KG1 (cell line): ENCODE results near the gene POLK.
"Not testable (repeated sequence)": the region's sequence is repeated elsewhere in the genome, so short reads cannot be mapped to it uniquely, and the experiment has no call there.

Experiments used
- DNase-seq: peaks from one replicate; lab custom pipeline; 2025; lab: John Stamatoyannopoulos, UW

POLK gene

DNA sequence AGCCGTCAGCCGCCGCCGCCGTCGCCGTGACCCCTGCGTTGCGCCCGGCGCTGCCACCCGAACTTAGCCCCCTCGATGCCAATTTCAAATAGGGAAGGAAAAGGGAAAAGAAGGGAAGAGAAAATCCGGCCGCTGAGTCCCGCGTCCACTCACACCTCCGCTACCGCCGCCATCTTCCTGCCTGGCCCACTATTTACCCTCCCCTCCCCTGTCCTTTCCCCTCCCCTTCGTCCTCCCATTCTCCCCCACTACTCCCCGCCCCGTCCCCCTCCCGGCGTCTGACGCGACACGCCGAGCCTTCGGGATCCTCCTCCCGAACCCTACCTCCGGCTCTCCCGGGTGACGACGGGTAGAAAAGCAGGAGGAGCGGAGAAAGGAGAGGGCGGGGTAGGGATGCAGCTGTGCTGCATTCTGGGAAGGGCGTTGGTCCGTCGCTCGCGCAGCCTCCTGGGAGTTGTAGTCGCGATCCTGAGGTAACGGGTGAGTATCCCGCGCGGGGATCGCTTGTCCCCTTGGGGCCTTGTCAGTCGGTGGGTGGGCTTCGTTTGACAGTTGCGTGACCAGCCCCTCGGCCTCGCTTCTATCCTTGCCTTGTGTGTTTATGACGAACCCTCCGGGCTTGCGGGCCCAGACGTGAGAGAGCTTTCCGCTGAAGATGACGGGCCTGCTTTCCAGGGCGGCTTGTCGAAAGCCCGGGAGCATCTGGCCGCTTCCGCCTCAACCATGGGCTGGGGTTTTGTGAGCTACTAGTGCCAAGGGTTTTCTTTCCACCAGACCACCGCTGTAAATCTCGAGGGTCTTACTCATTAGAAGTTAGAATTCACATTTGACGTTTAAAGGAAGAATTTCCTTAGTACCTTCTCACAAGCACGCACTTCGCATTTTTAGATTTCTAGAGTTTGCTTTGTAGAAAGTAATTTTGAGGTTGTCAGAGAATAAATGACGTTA lies at the start of gene POLK, which contains the start of gene CERT1:
Gene POLK, plus strand, starts transcription at position 457 of the 948 bp plus-strand sequence.
Gene CERT1, minus strand, starts transcription at position 195 of the 948 bp plus-strand sequence. CDS start 422 bp downstream, outside the sequence.
- DNase-seq = peak; percentile 99

DNA sequence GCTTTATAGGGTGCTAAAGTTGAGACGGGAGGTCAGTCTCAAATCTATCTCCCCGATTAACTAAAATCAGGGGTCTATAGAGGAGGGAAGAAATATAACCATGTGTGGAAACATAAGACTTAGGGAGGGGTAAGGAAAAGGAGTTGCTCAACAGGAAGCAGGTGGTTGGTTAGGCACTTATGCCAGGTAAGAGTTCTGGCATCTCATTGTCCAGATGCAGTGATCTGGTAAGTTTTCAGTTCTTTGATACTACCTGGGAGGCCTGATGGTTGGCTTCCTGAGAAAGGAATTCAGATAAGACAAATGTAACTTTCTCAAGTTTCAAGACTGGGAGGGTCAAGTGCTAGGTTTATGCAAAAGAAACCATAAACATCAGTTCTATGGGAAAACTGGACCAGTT lies 48.0 kb upstream of the POLK start:
- no peak for DNase-seq

DNA sequence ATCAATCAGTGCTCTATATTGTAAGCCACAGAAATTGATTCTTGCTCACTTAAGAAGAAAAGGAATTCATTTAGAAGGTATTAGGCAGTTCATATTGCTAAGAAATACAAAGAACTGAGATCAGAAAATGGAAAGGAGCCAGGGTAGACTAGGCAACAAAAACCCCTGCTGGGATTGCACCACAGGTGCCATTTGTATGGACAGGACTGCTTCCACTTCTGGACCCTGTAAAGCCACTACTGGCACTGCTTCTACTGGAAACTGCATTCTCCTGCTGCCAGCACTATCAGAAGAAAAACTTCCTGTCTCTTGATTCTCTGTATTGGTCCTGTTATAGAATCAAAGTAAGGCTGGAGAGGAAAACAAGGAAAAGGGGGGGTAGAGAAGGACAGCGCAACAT lies 46.2 kb upstream of the POLK start:
- no peak for DNase-seq

DNA sequence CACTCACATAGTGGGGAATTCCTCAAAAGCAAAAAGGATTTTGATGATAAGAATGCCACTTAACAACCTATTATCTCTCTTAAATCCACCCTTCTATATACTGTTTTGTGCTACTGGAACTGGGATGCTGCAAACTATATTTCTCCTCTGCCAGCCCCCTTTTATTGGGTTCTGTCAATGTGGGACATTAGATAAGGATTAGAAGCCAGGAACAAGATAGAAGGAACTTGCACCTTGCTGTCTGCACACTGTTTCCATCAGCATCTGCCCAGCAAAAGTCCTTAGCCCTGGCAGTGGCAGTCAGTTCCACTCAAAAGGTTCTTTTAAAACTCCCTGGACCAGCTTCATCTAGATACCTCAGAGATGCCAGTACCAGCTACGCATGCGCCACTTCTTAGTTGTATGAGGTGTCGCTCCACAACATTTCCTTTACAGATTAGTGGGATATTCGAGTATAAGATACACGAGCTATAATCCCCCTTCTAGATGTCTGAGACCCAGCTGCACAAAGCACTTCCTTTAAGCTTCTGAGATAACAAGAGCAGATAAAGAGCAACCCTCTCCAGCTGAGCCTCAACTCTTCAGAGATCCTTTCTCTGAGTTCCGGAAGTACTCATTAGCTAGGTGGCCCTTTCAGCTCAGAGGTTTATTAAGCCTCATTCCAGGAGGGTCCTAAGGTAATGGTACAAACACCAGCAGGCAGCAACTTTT lies 45.5 kb upstream of the POLK start:
- no peak for DNase-seq

DNA sequence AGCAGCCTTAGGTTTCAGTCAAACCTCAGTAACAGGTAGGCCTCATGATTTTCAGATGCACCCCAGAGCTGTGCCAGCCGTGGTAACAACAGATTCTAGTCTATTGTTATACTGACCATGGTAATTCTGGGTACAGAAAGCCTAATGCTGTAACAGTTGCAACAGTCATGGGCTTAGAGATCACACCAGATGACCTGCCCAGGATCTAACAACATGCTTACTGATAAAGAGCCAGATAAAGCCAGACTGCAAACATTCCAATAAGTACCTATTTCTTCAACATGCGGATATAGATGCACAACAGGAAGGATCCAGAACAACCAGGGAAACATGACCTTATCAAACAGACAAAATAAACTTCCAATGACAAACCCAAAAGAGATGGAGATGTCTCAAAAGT lies 43.1 kb upstream of the POLK start:
- DNase-seq = no peak

DNA sequence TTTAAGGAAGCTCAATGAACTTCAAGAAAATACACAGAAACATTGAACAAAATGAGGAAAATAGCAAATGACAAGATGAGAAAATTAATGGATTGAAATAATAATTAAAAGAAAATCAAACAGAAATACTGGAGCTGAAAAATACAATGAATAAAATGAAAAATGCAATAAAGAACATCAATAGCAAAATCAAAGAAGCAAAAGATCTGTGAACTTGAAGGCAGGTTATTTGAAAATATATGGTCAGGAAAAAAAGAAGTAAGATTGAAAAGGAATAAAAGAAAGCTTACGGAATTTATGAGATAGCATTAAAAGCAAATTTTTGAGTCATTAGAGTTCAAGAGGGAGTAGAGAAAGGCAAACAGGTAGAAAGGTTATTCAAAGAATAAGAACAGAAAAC lies 42.7 kb upstream of the POLK start:
- DNase-seq = no peak

DNA sequence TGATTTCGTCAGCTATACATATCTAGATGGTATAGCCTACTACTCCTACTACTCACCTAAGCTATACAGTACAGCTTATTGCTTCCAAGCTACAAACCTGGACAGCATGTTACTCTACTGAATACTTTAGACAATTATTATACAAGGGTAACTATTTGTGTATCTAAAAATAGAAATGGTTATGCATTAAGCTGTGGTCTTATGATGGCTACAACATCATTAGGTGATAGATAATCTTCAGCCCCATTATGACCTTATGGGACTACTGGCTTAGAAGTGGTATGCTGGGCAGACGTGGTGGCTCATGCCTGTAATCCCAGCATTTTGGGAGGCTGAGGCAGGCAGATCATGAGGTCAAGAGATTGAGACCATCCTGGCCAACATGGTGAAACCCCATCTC lies 40.5 kb upstream of the POLK start:
- no peak for DNase-seq

DNA sequence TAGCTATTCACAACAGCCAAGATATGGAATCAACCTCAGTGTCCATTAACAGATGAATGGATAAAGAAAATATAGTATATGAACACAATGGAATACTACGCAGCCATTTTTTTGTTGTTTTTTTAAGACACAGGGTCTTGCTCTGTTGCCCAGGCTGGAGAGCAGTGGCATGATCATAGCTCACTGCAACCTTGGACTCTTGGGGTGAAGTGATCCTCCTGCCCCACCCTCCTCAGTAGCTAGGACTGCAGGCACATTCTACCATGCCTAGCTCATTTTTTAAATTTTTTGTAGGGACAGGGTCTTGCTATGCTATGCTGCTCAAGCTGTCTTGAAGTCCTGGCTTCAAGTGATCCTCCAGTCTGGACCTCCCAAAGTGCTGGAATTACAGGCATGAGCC lies 38.7 kb upstream of the POLK start:
- DNase-seq = no peak

DNA sequence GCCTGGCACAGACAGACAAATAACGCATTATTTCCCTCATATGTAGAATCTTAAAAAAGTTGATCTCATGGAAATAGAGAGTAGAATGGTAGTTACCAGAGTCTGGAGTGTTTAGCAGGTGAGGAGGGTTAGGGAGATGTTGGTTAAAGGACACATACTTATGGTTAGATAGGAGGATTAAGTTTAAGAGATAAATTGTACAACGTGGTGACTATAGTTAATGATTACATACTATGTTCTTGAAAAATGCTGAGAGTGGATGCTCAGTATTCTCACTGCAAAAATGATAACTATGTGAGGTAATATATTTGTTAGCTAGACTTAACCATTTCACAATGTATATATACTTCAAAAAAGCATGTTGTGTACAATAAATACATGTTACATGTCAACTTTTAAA lies 38.2 kb upstream of the POLK start:
- DNase-seq = no peak

DNA sequence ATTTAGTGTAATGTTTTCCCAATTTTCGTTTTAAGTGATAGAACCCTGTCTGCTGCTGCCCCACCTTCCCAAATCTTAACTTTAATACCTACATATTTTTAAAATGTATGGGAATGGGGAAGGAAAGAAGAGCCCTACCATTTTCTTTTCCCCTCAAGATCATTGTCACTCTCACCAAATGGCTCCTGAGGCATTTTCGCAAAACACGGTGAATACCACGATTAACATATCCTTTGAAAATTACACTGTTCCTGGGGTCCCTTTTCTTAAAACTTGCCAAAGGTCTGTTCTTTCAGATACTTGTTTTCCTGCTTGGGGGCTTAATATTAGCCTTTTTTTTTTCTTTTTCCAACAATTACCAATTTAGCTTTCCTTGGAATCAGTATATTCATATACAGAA lies 36.3 kb upstream of the POLK start:
- DNase-seq = no peak

DNA sequence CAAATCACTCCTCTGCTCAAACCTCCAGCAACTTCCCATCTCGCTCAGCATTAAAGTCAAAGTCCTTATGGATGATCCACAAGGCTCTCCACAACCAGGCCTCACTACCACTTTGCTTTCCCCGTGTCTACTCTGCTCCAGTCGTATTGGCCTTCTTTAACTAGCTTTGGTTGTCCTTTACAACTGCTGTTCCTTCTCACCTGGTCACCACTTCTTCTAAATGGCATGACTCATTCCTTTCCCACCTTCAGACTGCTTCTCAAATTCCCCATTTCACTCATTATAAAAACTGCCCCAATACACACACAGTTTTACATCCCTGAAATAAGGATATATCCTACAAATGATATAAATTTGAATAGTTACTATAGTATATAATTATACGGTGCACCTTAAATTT lies 30.7 kb upstream of the POLK start:
- no peak for DNase-seq

DNA sequence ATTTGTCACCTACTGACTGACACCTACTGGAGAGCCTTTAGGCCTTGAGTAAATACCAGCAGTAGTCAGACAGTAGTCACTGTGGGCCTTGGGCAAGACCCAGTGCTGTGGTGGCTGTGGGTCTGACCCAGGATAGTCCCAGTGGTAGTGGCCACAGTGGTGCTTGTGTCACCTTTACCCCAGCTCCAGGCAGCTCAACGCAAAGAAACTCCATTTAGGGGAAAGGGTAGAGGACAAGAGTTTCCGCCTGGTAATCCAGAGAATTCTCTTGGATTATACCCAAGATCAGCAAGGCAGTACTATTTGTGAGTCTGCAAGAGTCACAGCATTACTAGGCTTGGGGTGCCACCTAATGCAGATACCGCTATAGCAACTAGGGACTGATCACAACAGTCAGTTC lies 29.2 kb upstream of the POLK start:
- no peak for DNase-seq

DNA sequence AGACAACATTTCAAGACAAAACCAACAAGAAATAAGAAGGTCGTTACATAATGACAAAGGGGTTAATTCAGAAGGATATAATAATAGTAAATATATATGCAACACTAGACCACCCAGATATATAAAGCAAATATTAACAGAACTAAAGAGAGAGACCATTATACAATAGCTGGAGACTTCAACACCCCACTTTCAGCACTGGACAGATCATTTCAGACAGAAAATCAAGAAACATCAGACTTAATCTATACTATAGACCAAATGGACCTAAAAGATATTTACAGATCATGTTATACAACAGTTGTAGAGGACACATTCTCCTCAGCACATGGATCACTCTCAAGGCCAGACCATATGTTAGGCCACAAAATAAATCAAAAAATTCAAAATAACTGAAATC lies 27.1 kb upstream of the POLK start:
- no peak for DNase-seq

DNA sequence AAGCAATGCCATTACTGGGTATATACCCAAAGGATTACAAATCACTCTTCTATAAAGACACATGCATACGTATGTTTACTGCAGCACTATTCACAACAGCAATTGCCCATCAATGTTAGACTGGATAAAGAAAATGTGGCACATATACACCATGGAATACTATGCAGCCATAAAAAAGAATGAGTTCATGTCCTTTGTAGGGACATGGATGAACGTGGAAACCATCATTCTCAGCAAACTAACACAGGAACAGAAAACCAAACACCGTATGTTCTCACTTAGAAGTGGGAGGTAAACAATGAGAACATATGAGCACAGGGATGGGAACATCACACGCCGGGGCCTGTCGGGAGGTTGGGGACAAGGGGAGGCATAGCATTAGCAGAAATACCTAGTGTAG lies 21.8 kb upstream of the POLK start:
- not testable (repeated sequence) for DNase-seq

DNA sequence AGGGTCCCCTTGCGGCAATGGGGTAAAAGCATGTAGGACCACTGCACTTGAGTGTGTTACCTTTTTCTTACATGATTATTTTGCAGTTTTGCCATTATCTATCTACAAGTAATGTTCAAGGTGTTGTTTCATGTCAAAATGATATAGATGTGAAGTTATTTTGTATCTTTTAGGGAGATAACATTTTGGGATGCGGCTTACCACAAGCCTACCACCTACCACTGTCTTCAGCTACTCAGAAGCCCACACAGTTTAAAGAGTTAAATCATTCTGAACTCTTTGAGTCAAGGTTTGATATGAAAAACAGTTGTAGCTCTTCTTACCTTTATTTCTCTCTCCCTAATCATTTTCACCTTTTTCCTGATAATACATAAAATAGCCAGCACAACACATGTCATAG lies 20.1 kb upstream of the POLK start:
- DNase-seq = no peak

DNA sequence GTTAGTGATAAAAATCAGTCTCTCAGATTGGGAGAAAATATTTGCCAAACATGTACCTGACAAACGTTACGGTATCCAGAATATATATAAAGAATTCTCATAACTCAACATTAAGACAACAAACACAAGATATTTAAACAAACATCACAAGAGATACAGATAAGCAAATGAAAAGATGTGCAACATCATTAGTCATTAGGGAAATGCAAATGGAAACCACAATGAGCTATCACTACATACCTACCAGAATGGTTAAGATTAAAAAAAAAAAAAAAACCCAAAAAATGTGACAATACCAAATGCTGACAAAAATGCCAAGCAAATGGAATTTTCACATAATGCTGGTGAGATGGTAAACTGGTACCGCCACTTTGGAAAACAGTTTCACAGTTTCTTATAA lies 15.7 kb upstream of the POLK start:
- no peak for DNase-seq

DNA sequence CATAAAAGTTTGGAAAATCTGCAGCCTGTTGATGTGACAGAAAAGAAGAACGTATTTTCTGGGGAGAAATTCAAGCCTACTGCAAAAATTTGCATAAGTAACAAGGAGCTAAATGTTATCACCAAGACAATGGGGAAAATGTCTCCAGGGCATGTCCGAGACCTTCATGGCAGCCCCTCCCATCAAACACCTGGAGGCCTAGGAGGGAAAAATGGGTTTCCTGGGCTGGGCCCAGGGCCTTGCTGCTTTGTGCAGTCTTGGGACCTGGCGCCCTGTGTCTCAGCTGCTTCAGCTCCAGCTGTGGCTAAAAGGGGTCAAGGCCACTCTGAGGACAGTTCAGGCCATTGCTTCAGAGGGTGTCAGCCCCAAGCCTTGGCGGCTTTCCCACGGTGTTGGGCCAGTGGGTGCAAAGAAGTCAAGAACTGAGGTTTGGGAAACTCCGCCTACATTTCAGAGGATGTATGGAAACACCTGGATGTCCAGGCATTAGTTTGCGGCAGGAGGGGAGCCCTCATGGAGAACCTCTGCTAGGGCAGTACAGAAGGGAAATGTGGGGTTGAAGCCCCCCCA lies 13.4 kb upstream of the POLK start:
- DNase-seq = no peak

DNA sequence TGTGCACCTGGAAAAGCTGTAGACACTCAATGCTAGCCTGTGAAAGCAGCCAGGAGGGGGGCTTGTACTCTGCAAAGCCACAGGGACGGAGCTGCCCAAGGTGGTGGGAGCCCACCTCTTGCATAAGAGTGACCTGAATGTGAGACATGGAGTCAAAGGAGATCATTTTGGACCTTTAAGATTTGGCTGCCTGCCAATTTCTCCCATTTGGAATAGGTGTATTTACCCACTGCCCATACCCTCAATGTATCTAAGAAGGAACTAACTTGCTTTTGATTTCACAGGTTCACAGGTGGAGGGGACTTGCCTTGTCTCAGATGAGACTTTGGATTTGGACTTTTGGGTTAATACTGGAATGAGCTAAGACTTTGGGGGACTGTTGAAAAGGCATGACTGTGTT lies 12.8 kb upstream of the POLK start:
- not testable (repeated sequence) for DNase-seq

DNA sequence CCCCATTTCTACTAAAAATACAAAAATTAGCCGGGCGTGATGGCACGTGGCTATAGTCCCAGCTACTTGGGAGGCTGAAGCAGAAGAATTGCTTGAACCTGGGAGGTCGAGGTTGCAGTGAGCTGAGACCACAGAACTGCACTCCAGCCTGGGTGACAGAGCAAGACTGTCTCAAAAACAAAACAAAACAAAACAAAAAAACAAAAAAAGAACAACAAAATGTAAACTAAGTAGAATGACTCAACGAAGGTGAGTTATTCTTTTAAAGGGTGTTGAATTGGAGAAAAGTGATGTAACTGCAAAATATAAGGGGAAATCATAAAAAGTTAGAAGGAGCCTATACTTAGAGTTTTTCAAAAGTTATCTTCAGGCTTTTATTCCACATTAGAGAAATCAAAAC lies 6.6 kb upstream of the POLK start:
- DNase-seq = not testable (repeated sequence)

DNA sequence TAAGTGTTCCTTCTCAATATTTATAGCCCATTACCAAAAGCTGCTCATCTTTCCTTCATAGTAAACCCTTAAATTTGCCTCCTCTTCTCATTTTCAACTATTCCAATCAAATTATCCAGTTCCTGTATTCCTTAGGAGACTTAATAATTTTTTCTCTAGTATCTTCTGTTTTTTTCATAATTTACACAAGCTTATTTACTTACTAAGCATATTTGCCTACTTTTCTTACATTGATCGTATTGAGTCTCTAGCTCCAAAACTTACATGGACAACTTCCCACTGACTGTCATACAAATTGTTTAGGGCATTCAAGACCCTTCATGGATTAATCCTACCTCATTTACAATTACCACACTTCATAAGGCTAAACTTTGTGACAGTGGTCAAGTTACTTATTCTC lies 3.9 kb upstream of the POLK start:
- no peak for DNase-seq

DNA sequence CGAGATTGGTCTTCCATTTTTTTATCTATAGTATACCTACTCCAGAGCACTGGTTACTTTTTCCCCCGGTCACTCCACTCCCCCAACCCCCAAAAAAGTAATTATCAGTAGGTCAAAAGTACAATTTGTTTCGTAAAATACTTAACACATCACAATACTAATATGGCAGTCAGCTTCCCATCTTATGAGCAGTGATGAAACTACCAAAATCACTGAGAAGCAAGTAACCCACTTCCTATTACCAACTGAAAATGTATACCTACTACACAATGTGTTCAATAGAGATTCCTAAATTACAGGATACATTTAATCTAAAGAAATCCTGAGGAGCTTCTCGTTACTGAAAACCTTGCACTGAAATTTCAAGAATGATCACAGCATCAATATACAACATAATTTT lies 2.1 kb upstream of the POLK start:
- no peak for DNase-seq

DNA sequence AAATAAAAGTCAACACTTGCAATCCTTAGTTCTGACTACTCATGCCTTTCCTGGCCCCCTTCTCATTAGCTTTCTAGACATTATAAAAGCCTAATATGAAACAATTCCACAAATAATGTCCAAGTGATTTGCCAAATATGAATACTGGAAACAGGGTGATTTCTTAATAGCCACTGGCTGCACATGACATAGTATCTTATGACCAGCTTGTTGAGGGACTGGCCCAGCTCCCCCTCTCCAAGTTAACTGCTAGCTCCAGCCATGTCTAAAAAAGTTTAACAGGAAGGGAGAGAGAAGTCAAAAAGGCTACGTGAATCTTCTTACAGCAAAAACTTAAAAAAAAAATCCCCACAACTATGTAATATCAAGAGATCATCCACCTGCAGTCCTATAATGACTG lies 1.7 kb upstream of the POLK start:
- DNase-seq = no peak

DNA sequence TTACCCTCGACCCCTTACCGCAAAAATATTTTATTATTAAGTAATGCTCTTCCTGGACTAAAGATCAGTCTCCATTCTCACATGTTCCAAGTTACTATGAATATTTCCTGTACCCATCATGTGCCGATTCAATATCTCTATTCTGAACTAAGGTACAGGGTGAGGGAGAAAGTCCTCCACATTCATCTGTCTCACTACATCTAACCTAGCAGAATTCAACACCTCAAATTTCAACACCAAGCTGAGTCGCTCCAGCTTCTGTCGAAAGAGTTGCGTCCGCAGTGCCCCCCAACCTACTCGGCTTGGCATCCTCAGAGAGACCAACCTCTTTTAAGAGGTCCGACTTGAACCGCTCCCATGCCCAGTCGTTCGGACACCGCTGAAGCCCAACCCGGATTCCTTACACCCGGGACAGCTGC lies 1.3 kb upstream of the POLK start:
- peak; percentile 50 for DNase-seq
